ACC112 (cell line): ENCODE measurements around the gene MATN4.

Experiments used
- H2AFZ ChIP-seq: fragments of 200-600 bp; sonication (generic); one replicate; pipeline ENCODE4 v1.6.0; 2017; ENCODE audit warnings: antibody characterized with exemption, low read length; ENCODE audit not compliant: unreplicated experiment
- H3K27ac ChIP-seq: fragments of 200-600 bp; sonication (generic); 2 replicates; pipeline ENCODE4 v1.5.1; 2014; ENCODE audit warnings: low read depth, mild to moderate bottlenecking, antibody characterized with exemption, low read length, moderate library complexity
- H3K27me3 ChIP-seq: fragments of 200-600 bp; sonication (generic); 2 replicates; pipeline ENCODE4 v1.6.1; 2014; ENCODE audit warnings: mild to moderate bottlenecking, antibody characterized with exemption, low read length, moderate library complexity, mixed read lengths; ENCODE audit not compliant: insufficient read depth
- H3K36me3 ChIP-seq: fragments of 200-600 bp; sonication (generic); 2 replicates; pipeline ENCODE4 v1.6.1; 2016; ENCODE audit warnings: mild to moderate bottlenecking, antibody characterized with exemption, low read length, moderate library complexity, mixed read lengths; ENCODE audit not compliant: insufficient read depth
- H3K4me1 ChIP-seq: fragments of 200-600 bp; sonication (generic); one replicate; pipeline ENCODE4 v1.6.1; 2016; ENCODE audit warnings: low read length, mixed read lengths; ENCODE audit not compliant: insufficient read depth, unreplicated experiment, control insufficient read depth
- H3K4me3 ChIP-seq: fragments of 200-600 bp; sonication (generic); 2 replicates; pipeline ENCODE4 v1.5.1; 2014; ENCODE audit warnings: mild to moderate bottlenecking, low read depth, low read length
- H3K79me2 ChIP-seq: fragments of 200-600 bp; sonication (generic); one replicate; pipeline ENCODE4 v1.6.0; 2016; ENCODE audit warnings: low read length; ENCODE audit not compliant: control insufficient read depth, unreplicated experiment, insufficient read depth

Gene MATN4

DNA sequence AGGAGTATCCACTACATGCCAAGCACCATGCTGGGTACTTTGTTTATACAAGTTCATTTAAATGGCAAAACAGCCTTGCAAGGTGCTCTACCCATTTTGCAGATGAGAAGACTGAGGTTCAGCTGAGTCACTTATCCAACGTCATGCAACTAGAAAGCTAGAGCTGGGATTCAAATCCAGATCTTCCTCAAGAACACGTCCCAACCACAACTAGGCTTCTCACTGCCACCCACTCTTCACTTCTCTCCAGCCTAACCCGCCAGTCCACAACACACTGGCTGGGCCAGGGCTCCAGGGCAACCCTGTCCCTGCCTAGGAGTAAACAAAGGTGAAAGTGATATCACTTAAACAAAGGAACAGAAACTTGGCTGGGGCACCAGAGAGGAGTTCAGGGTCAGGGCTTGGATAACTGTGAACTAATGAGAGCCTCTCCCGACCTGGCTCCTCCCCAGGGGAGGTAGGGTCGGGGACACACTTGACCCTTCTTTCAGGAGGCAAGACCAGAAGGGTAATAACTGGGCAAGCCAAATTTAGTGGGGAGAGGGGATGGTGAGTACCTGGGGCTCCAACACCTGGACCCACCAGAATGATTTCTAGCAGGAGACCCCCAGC lies 32.2 kb upstream of the MATN4 start:
- Histone ChIP-seq H3K4me1 (peaks cover 90% of the 10 kb centered on the region), H3K79me2 (peaks cover 78% of the 10 kb centered on the region), H3K36me3 (peaks cover 18% of the 10 kb centered on the region; the same call in 1 of the 2 replicates), H3K4me3 (no peak overlapping the region), H2AFZ (no peak overlapping the region), H3K27me3 (no peaks in the 10 kb centered on the region), H3K27ac (peak overlapping the region; percentile 94; the same call in 1 of the 2 replicates)

GRCh38 chr20:45339799-45340198 lies 31.7 kb upstream of the MATN4 start:
- Histone ChIP-seq H2AFZ (no peak overlapping the region), H3K4me3 (no peak overlapping the region), H3K79me2 (peaks cover 78% of the 10 kb centered on the region), H3K36me3 (peaks cover 22% of the 10 kb centered on the region; the same call in 1 of the 2 replicates), H3K4me1 (peaks cover 85% of the 10 kb centered on the region), H3K27ac (peak overlapping the region; percentile 94; the same call in 1 of the 2 replicates), H3K27me3 (no peaks in the 10 kb centered on the region)

- Histone ChIP-seq H2AFZ (no peak overlapping the region), H3K4me3 (no peak overlapping the region), H3K27ac (peak overlapping the region; percentile 94), H3K36me3 (peaks cover 22% of the 10 kb centered on the region; the same call in 1 of the 2 replicates), H3K27me3 (no peaks in the 10 kb centered on the region), H3K79me2 (peaks cover 77% of the 10 kb centered on the region), H3K4me1 (peaks cover 80% of the 10 kb centered on the region)
Observed at GRCh38 chr20:45339084-45339483, 31.0 kb upstream of the MATN4 start.

DNA sequence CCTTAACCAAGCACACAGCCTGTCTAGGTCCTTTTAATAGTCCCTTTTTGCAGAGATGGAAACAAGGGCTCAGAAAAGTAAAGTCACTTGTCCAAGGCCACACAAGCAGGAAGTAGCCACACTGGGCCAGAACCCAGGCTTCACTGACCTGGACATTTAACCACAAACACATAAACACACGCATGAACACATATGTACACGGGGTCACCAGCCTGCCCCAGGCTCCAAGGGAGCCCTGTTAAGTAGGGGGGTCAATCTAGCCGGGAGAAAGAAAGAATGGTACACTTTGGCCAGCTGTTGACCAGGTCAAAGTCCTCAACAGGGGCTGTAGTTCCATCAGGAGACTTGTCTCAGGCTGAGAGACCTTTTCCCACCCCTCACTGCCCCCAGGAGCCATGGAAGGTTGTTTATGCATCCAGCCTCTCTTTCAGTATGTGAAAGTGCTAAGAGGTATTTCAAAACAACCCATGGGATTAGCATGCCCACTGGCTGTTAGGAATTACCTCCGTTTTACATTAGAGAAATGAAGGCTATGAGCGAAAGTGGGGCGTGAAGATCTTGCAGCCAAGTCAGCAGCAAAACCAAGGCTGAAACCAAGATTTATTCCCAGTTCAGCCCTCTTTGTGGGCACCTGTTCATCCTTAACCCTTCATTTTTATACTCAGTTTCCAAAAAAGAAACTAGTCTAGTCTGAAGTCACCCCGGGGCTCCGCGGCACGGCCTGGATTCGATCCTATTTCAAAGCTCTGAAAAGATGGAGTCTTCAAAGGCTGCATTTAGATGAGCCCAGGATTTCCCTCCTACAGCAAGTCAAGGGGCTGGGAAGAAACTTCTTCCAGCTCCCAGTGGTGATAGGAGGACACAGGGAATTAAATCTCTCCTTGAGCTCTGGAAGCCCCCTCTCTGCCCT lies 30.3 kb upstream of the MATN4 start:
- Histone ChIP-seq H3K27ac (peak overlapping the region; percentile 94), H3K79me2 (peaks cover 70% of the 10 kb centered on the region), H3K4me1 (peaks cover 73% of the 10 kb centered on the region), H3K27me3 (no peaks in the 10 kb centered on the region), H3K4me3 (no peak overlapping the region), H2AFZ (no peak overlapping the region), H3K36me3 (peaks cover 22% of the 10 kb centered on the region; the same call in 1 of the 2 replicates)

GRCh38 chr20:45337367-45338120 lies 29.4 kb upstream of the MATN4 start:
- Histone ChIP-seq H3K79me2 (peaks cover 70% of the 10 kb centered on the region), H3K27me3 (no peaks in the 10 kb centered on the region), H3K4me1 (peaks cover 65% of the 10 kb centered on the region), H3K4me3 (peak overlapping the region; percentile 12; the same call in 1 of the 2 replicates), H3K27ac (peak overlapping the region; percentile 94), H3K36me3 (peaks cover 28% of the 10 kb centered on the region; the same call in 1 of the 2 replicates), H2AFZ (no peak overlapping the region)

DNA sequence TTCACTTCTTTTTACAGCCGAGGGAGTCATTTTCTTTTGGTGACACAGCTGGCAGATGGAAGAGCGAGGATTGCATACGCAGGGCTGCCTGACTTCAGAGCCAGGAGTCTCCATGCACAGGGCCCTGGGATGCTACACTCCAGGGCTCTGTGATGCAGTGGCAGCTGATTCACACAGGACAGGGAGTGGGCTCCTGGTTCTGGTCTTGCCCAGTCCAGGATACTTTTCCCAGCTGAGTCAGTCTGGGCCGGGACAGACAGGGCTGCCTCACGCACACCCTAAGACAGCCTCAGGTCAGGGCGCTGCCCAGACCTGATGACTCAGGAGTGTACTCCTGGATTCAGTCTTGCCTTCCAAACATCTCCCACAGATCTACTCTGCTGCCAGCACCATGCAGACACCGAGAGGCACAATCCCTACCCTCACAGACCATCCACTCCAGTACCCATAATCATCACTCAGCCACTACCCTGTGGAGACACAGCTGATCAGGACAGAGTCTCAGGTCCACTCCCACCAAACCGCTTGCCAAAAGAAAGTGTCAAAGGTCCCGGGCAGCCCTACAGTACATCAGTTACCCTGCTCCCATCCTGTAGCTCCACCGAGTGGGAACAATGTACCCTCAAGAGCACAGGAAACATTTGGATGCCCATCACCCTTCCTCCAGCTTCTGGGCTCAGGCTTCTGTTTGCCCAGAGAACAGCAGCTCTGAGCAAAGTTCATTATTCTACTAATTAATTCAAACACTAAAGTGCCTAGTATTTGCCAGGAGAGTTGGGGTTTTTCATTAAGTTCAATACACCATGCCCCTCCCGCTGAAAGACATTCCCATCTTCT lies 28.6 kb upstream of the MATN4 start:
- peak overlapping the region; percentile 94 for H3K27ac ChIP-seq

GRCh38 chr20:45330476-45330875 lies 22.4 kb upstream of the MATN4 start:
- Histone ChIP-seq H2AFZ (no peak overlapping the region), H3K27ac (no peak overlapping the region), H3K79me2 (peaks cover 21% of the 10 kb centered on the region), H3K4me1 (no peaks in the 10 kb centered on the region), H3K27me3 (no peaks in the 10 kb centered on the region), H3K36me3 (peaks cover 40% of the 10 kb centered on the region), H3K4me3 (no peak overlapping the region)

More for the DNA sequence above, 28.6 kb upstream of the MATN4 start:
- Histone ChIP-seq H3K4me3 (peak overlapping the region; percentile 12; the same call in 1 of the 2 replicates), H2AFZ (no peak overlapping the region), H3K27me3 (no peaks in the 10 kb centered on the region), H3K36me3 (peaks cover 28% of the 10 kb centered on the region; the same call in 1 of the 2 replicates), H3K79me2 (peaks cover 64% of the 10 kb centered on the region), H3K4me1 (peaks cover 57% of the 10 kb centered on the region)

DNA sequence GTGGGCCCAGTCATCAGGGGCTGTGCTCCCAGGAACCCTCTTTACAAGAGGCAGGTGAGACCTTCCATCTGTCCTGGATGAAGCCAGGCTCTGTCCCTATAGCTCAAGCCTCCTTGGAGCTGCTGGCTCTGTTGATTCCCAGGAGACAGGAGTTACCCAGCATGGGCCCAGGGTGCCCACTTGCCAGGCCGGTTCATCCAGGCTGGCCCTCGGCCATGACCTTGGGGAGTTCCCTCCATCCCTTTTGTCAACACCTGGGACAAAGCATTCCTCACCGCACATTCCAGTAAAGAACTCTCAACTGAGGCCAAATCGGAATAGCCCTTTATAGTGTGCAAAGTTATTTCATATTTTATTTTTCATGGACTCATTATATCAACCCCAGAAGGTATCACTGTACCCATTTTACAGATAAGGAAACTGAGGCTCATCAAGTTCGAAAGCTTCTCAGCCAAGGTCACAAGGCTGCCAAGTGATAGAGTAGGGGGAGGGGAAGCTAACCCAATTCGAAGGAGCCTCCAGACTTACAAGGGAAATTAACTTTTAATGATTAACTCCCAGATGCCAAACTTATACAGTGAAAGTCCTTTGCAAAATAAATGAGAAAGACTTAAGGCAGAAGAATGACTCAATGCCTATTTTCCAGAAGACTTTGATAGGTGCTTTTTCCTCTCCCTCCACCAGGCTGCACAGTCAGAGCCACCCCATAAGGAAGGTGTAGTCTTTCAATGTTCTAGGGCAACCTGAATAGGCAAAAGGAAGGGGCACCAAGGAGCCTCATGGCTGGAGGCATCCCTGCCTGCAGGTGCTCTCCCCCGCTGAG lies 21.6 kb upstream of the MATN4 start:
- no peaks in the 10 kb centered on the region for H3K27me3 ChIP-seq
- no peak overlapping the region for H3K27ac ChIP-seq
- peaks cover 35% of the 10 kb centered on the region for H3K36me3 ChIP-seq
- H3K79me2 ChIP-seq, result peaks cover 13% of the 10 kb centered on the region
- no peak overlapping the region for H2AFZ ChIP-seq
- H3K4me3 ChIP-seq, result no peak overlapping the region
- H3K4me1 ChIP-seq, result no peaks in the 10 kb centered on the region

DNA sequence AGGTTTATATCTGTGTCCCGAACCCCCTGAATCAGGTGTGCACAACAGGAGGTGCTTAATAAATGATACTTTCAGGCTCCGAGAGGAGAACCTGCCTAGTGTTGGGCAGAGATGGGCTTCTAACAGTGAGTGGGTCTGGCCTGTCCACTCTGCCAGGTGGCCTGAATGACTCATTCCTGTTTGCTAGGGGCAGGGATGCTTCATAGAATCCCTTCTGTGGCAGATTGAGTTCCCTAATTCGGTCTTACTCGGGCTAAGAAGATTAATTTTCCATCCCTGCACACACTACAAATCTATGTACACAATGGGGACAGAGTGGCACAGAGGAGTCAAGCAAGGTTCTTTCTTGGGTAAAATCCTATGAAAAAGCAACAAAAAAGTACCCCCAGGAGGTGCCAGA lies 20.4 kb upstream of the MATN4 start:
- no peak overlapping the region for H3K27ac ChIP-seq

More for the DNA sequence above, 20.4 kb upstream of the MATN4 start:
- peaks cover 35% of the 10 kb centered on the region for H3K36me3 ChIP-seq
- no peak overlapping the region for H2AFZ ChIP-seq
- no peaks in the 10 kb centered on the region for H3K27me3 ChIP-seq
- H3K4me1 ChIP-seq, result no peaks in the 10 kb centered on the region
- H3K4me3 ChIP-seq, result no peak overlapping the region
- peaks cover 11% of the 10 kb centered on the region for H3K79me2 ChIP-seq
